Measurements from ENCODE around the gene DAO.
"Not testable (repeated sequence)": the region's sequence is repeated elsewhere in the genome, so short reads cannot be mapped to it uniquely, and the experiment has no call there.

Gene DAO

DNA sequence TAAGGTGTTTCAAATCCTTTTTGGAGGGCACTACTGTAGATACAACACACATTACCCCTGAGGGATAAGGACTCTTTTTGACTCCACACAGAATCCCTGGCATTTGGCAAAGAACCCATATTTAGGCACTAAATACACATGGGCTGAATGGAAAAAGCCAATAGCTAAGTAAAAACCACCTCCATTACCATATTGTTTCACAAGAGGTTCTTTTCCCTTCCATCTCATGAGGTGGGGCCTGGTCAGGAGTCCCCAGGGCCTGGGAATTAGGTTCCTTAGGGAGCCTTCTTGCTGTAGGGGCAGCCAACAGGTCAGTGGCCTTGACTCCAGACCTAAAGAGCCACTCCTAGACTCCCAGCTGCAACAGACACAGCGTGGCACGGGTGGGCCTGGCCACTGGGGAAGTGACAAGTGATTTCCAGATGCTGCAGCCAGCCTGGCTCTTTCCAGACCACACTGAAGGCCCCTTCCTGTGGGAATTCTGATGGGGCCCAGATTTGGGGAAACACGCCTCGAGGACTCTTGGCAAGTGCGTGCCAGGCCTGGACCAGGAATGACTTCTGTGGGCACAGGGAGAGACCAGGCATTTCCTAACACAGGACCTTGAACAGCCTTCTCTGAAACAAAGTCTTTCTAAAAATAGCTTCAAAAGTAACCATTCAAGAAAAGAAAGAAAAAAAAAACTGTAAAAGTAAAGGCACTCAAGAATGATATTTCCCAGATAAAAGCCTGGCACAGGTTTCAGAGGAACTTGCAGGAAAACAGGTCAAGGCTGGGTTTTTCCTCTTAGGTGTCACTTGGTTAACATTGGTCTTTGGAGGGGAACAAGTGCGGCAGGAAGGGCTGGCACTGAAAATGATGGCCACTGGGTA lies 40.6 kb upstream of the DAO start:
- DNase-seq, result no peak
- no peaks in the 10 kb centered on the region for H3K27me3 Mint-ChIP-seq (ENCODE audit: low read depth, poor library complexity)
- peaks cover under 1% of the 10 kb centered on the region for H3K9me3 Mint-ChIP-seq
- peaks cover 54% of the 10 kb centered on the region for H3K36me3 Mint-ChIP-seq (ENCODE audit: low read depth)
- H3K27ac Mint-ChIP-seq, result peak overlapping the region; percentile 82
- H3K4me3 Mint-ChIP-seq, result no peak overlapping the region
- TF ChIP-seq CTCF (IDR thresholded peaks at IDR 0.05), result no peak
- peaks cover 34% of the 10 kb centered on the region for H3K4me1 Mint-ChIP-seq

GRCh38 chr12:108839890-108840230 lies 40.0 kb upstream of the DAO start:
- Mint-ChIP-seq H3K27ac (peak overlapping the region; percentile 82), H3K4me3 (no peak overlapping the region), H3K9me3 (peaks cover 5% of the 10 kb centered on the region), H3K27me3 (ENCODE audit: low read depth, poor library complexity) (no peaks in the 10 kb centered on the region), H3K4me1 (peaks cover 30% of the 10 kb centered on the region), H3K36me3 (ENCODE audit: low read depth) (peaks cover 53% of the 10 kb centered on the region)
- no peak for TF ChIP-seq CTCF (IDR thresholded peaks at IDR 0.05)
- DNase-seq, result no peak

DNA sequence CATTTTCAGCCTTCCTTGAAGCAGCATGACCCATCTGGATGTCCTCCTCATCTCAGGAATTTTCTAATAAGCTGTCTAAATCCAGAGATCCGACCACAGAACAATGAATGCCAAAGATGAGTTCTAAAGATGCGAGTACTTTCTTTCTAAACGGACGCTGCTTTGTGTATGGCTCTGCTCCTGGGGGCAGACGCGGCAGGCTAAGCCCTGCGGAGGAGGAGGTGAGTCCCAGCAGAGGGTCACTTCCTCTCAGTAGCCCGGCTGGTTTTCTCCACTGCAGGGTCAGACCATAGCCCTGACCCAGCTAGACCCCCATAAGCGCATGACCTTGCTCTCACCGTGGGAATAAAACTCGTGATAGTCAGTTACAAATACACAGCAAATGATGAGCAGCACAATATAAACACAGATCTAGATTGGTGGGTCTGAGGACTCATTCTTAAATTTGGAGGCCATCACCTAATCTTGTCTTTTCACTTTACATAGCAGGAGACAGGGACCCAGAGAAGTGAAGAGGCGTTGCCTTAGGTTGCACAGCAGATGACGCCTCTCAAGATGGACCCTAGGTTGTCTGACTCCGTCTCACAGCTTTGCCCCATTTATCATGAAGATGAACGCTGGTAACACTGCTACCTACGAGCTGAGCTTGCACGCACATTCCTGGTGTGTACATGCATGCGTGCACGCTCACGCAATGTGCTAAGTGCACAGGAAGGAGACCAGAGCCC lies 39.1 kb upstream of the DAO start:
- H3K9me3 Mint-ChIP-seq, result peaks cover 11% of the 10 kb centered on the region
- H3K4me1 Mint-ChIP-seq, result peaks cover 21% of the 10 kb centered on the region
- H3K36me3 Mint-ChIP-seq (ENCODE audit: low read depth), result peaks cover 52% of the 10 kb centered on the region
- H3K4me3 Mint-ChIP-seq, result no peak overlapping the region
- TF ChIP-seq CTCF (IDR thresholded peaks at IDR 0.05), result no peak
- peaks cover 3% of the 10 kb centered on the region for H3K27me3 Mint-ChIP-seq (ENCODE audit: low read depth, poor library complexity)
- H3K27ac Mint-ChIP-seq, result peak overlapping the region; percentile 78
- DNase-seq, result no peak

- H3K27me3 Mint-ChIP-seq (ENCODE audit: low read depth, poor library complexity), result not testable (repeated sequence)
Measured at GRCh38 chr12:108841825-108842224, 38.1 kb upstream of the DAO start.

GRCh38 chr12:108842361-108842760 lies 37.5 kb upstream of the DAO start:
- Mint-ChIP-seq H3K27ac (peak overlapping the region; percentile 88), H3K36me3 (ENCODE audit: low read depth) (peaks cover 59% of the 10 kb centered on the region), H3K27me3 (ENCODE audit: low read depth, poor library complexity) (peaks cover 8% of the 10 kb centered on the region), H3K4me3 (no peak overlapping the region), H3K9me3 (peaks cover 18% of the 10 kb centered on the region), H3K4me1 (peaks cover 21% of the 10 kb centered on the region)
- no peak for DNase-seq
- TF ChIP-seq CTCF (IDR thresholded peaks at IDR 0.05), result no peak

More at GRCh38 chr12:108841825-108842224, 38.1 kb upstream of the DAO start:
- peaks cover 58% of the 10 kb centered on the region for H3K36me3 Mint-ChIP-seq (ENCODE audit: low read depth)
- H3K9me3 Mint-ChIP-seq, result peaks cover 18% of the 10 kb centered on the region
- H3K27ac Mint-ChIP-seq, H3K4me3 Mint-ChIP-seq, DNase-seq: not testable (repeated sequence)
- peaks cover 21% of the 10 kb centered on the region for H3K4me1 Mint-ChIP-seq

GRCh38 chr12:108843187-108843586 lies 36.7 kb upstream of the DAO start:
- DNase-seq, result no peak
- H3K4me1 Mint-ChIP-seq, result peaks cover 19% of the 10 kb centered on the region
- H3K27ac Mint-ChIP-seq, result no peak overlapping the region
- peaks cover 8% of the 10 kb centered on the region for H3K27me3 Mint-ChIP-seq (ENCODE audit: low read depth, poor library complexity)
- no peak for TF ChIP-seq CTCF (IDR thresholded peaks at IDR 0.05)
- H3K9me3 Mint-ChIP-seq, result peaks cover 18% of the 10 kb centered on the region
- peaks cover 62% of the 10 kb centered on the region for H3K36me3 Mint-ChIP-seq (ENCODE audit: low read depth)
- H3K4me3 Mint-ChIP-seq, result no peak overlapping the region
